Activated naive CD8-positive, alpha-beta T cell treated with anti-CD3 and anti-CD28 coated beads, Interleukin-2, amount 50 U/mL, for 16 hours (primary cell): Measurements from ENCODE around the gene KRT86.

Experiments used
- DNase-seq: peaks from one replicate; pipeline ENCODE4 v3.0.0-alpha.2; 2020; ENCODE audit warnings: low read depth, low spot score

KRT86 gene

GRCh38 chr12:52274521-52275120, at the start of gene KRT86:
Gene KRT86, plus strand, starts transcription at chr12:52274645. Its CDS starts 27,272 bp downstream, at chr12:52301917.
- no peak for DNase-seq

GRCh38 chr12:52225752-52226151, 48.7 kb upstream of the KRT86 start:
- DNase-seq = no peak

GRCh38 chr12:52226446-52226845, 48.0 kb upstream of the KRT86 start:
- DNase-seq = no peak

GRCh38 chr12:52227606-52228166, 46.8 kb upstream of the KRT86 start:
- no peak for DNase-seq

GRCh38 chr12:52228366-52228765, 46.1 kb upstream of the KRT86 start:
- DNase-seq = no peak

GRCh38 chr12:52228931-52229330, 45.5 kb upstream of the KRT86 start:
- DNase-seq = no peak

GRCh38 chr12:52229836-52230343, 44.6 kb upstream of the KRT86 start:
- DNase-seq = no peak

GRCh38 chr12:52230364-52231281, 43.8 kb upstream of the KRT86 start:
- DNase-seq = no peak

GRCh38 chr12:52231305-52232202, 42.9 kb upstream of the KRT86 start:
- no peak for DNase-seq

GRCh38 chr12:52232203-52232673, 42.2 kb upstream of the KRT86 start:
- DNase-seq = no peak

- DNase-seq = no peak
These were observed 41.6 kb upstream of the KRT86 start, which contains the start of gene KRT7 for GRCh38 chr12:52232674-52233461. Gene KRT7, plus strand, starts transcription at chr12:52233243. Its CDS starts 54 bp downstream, at chr12:52233297.

- DNase-seq = no peak
These were observed 40.8 kb upstream of the KRT86 start for GRCh38 chr12:52233462-52234207.

GRCh38 chr12:52234223-52234810, 40.1 kb upstream of the KRT86 start:
- DNase-seq = no peak

GRCh38 chr12:52235001-52235764, 39.3 kb upstream of the KRT86 start:
- no peak for DNase-seq

GRCh38 chr12:52235822-52236361, 38.6 kb upstream of the KRT86 start:
- no peak for DNase-seq

GRCh38 chr12:52236386-52237050, 37.9 kb upstream of the KRT86 start:
- no peak for DNase-seq

GRCh38 chr12:52238207-52238840, 36.1 kb upstream of the KRT86 start:
- no peak for DNase-seq
